HEK293 (cell line): Measurements from ENCODE around the gene CYB5D1.

Experiments
- CTCF ChIA-PET: fragments of 350-600 bp; formaldehyde crosslinking; extraction: SDS; loops from one replicate; lab custom pipeline; 2021; ENCODE audit warnings: antibody characterized with exemption; lab: Yijun Ruan, JAX
- POLR2A ChIA-PET: fragments of 300-600 bp; formaldehyde crosslinking; extraction: SDS; loops from one replicate; lab custom pipeline; 2020; ENCODE audit warnings: antibody characterized with exemption, inconsistent platforms; lab: Yijun Ruan, JAX
- H3K27ac ChIP-seq: fragments of 200-500 bp; sonication (Bioruptor generic); 2 replicates; pipeline ENCODE4 v1.5.1; 2014; ENCODE audit warnings: low read depth, low read length, control low read depth, inconsistent platforms; ENCODE audit errors: extremely low read depth
- H3K36me3 ChIP-seq, 2 experiments: fragments of 200-500 bp in 1 of 2; sonication (Bioruptor generic) in 1 of 2; 1 replicate in 1 of 2; 2 replicates in 1 of 2; pipeline ENCODE4 v1.5.1; 2014 to 2017; ENCODE audit warnings: inconsistent platforms in 2 of 2, low read length in 2 of 2; ENCODE audit not compliant: control insufficient read depth in 2 of 2, insufficient read depth in 1 of 2
- H3K4me1 ChIP-seq: fragments of 200-500 bp; sonication (Bioruptor generic); 2 replicates; pipeline ENCODE4 v1.5.1; 2014; ENCODE audit warnings: mild to moderate bottlenecking, low read length, inconsistent platforms; ENCODE audit not compliant: control insufficient read depth, insufficient read depth
- H3K4me3 ChIP-seq: 2 replicates; pipeline ENCODE4 v1.5.1; 2011; ENCODE audit warnings: low read depth, mild to moderate bottlenecking, control low read depth, low read length, moderate library complexity
- H3K9me3 ChIP-seq: fragments of 200-500 bp; sonication (Bioruptor generic); 2 replicates; pipeline ENCODE4 v1.5.1; 2014; ENCODE audit warnings: low read depth, low read length, inconsistent platforms; ENCODE audit not compliant: control insufficient read depth, insufficient read depth
- GLIS2 ChIP-seq: fragments of 450-650 bp; formaldehyde crosslinking; IDR thresholded peaks from 2 replicates; pipeline ENCODE4 v1.5.1; 2016; ENCODE audit warnings: missing biosample characterization, missing genetic modification characterization
- KLF8 ChIP-seq: fragments of 450-650 bp; formaldehyde crosslinking; IDR thresholded peaks from 2 replicates; pipeline ENCODE4 v1.5.1; 2016; ENCODE audit warnings: missing biosample characterization, missing genetic modification characterization
- ZBTB6 ChIP-seq: fragments of 450-650 bp; formaldehyde crosslinking; IDR thresholded peaks from 2 replicates; pipeline ENCODE4 v1.5.1; 2017; ENCODE audit warnings: missing biosample characterization, missing genetic modification characterization
- ZFP69B ChIP-seq: fragments of 450-650 bp; formaldehyde crosslinking; IDR thresholded peaks from 2 replicates; pipeline ENCODE4 v1.5.1; 2016; ENCODE audit warnings: missing biosample characterization, missing genetic modification characterization
- ZNF10 ChIP-seq: fragments of 450-650 bp; formaldehyde crosslinking; IDR thresholded peaks from 2 replicates; pipeline ENCODE4 v1.5.1; 2017; ENCODE audit warnings: missing biosample characterization, missing genetic modification characterization
- ZNF184 ChIP-seq: fragments of 450-650 bp; IDR thresholded peaks from 2 replicates; pipeline ENCODE4 v1.5.1; 2018; ENCODE audit warnings: missing biosample characterization, mild to moderate bottlenecking, missing genetic modification characterization
- ZNF214 ChIP-seq: fragments of 450-650 bp; formaldehyde crosslinking; IDR thresholded peaks from 2 replicates; pipeline ENCODE4 v1.5.1; 2017; ENCODE audit warnings: missing biosample characterization, mild to moderate bottlenecking, missing genetic modification characterization, borderline replicate concordance
- ZNF280C ChIP-seq: fragments of 450-650 bp; formaldehyde crosslinking; IDR thresholded peaks from 2 replicates; pipeline ENCODE4 v1.5.1; 2016; ENCODE audit warnings: missing biosample characterization, missing genetic modification characterization
- ZNF292 ChIP-seq: fragments of 450-650 bp; formaldehyde crosslinking; IDR thresholded peaks from 2 replicates; pipeline ENCODE4 v1.5.1; 2016; ENCODE audit warnings: low read depth, missing biosample characterization, missing genetic modification characterization, borderline replicate concordance
- ZNF302 ChIP-seq: fragments of 450-650 bp; formaldehyde crosslinking; IDR thresholded peaks from 2 replicates; pipeline ENCODE4 v1.5.1; 2016; ENCODE audit warnings: missing biosample characterization, missing genetic modification characterization, low read depth
- ZNF473 ChIP-seq: fragments of 450-650 bp; formaldehyde crosslinking; IDR thresholded peaks from 2 replicates; pipeline ENCODE4 v1.5.1; 2017; ENCODE audit warnings: missing biosample characterization, missing genetic modification characterization
- ZNF488 ChIP-seq: fragments of 450-650 bp; formaldehyde crosslinking; IDR thresholded peaks from 2 replicates; pipeline ENCODE4 v1.5.1; 2016; ENCODE audit warnings: missing biosample characterization, missing genetic modification characterization
- ZNF558 ChIP-seq: fragments of 450-650 bp; formaldehyde crosslinking; IDR thresholded peaks from 2 replicates; pipeline ENCODE4 v1.5.1; 2016; ENCODE audit warnings: missing biosample characterization, missing genetic modification characterization
- ZNF623 ChIP-seq: fragments of 450-650 bp; formaldehyde crosslinking; IDR thresholded peaks from 2 replicates; pipeline ENCODE4 v1.5.1; 2016; ENCODE audit warnings: missing biosample characterization, missing genetic modification characterization
- ZNF692 ChIP-seq: fragments of 450-650 bp; formaldehyde crosslinking; IDR thresholded peaks from 2 replicates; pipeline ENCODE4 v1.5.1; 2016; ENCODE audit warnings: missing biosample characterization, missing genetic modification characterization
- ZNF777 ChIP-seq: fragments of 450-650 bp; formaldehyde crosslinking; IDR thresholded peaks from 2 replicates; pipeline ENCODE4 v1.5.1; 2017; ENCODE audit warnings: missing biosample characterization, missing genetic modification characterization, borderline replicate concordance
- ZNF785 ChIP-seq: fragments of 450-650 bp; formaldehyde crosslinking; IDR thresholded peaks from 2 replicates; pipeline ENCODE4 v1.5.1; 2016; ENCODE audit warnings: missing biosample characterization, missing genetic modification characterization
- ZNF837 ChIP-seq: fragments of 450-650 bp; formaldehyde crosslinking; IDR thresholded peaks from 2 replicates; pipeline ENCODE4 v1.5.1; 2016; ENCODE audit warnings: missing biosample characterization, missing genetic modification characterization
- TF ChIP-seq, protein P1 (sequence below): fragments of 450-650 bp; formaldehyde crosslinking; IDR thresholded peaks from 2 replicates; pipeline ENCODE4 v1.5.1; 2016; ENCODE audit warnings: missing biosample characterization, missing genetic modification characterization, borderline replicate concordance
- TF ChIP-seq, protein P2 (sequence below): fragments of 450-650 bp; formaldehyde crosslinking; IDR thresholded peaks from 2 replicates; pipeline ENCODE4 v1.5.1; 2016; ENCODE audit warnings: missing biosample characterization, missing genetic modification characterization
- TF ChIP-seq, protein P3 (sequence below): fragments of 450-650 bp; IDR thresholded peaks from 2 replicates; pipeline ENCODE4 v1.5.1; 2018; ENCODE audit warnings: missing biosample characterization, mild to moderate bottlenecking, missing genetic modification characterization

Gene CYB5D1

GRCh38 chr17:7856011-7856810, 1.6 kb upstream of the CYB5D1 start (continued):
- TF ChIP-seq ZBTB6 (tag by site-specific recombination) (0 out of 2 replicates have a peak, but pooled peaks have one; percentile 25), ZFP69B (tag by site-specific recombination) (peak; percentile 87), ZNF692 (peak; percentile 75), ZNF777 (tag by site-specific recombination) (no peak), GLIS2 (tag by site-specific recombination) (peak; percentile 71), KLF8 (peak; percentile 9; the same call in 1 of the 2 replicates)

- ChIA-PET POLR2A (interaction anchor here (0.6 to 3.2 kb wide), 26 partner anchors 12 to 643 kb away, joined by 3 to 110 read pairs (median 5); partner anchors contain the start of genes ATP1B2, AURKB, CHD3 and CNTROB), CTCF (interaction anchor here (0.7 to 2.8 kb wide), 19 partner anchors 8 to 225 kb away, joined by 3 to 29 read pairs (median 4); partner anchors contain the start of gene DNAH2)
- peak within 1 kb of the TSS; percentile 90 for H3K27ac ChIP-seq
- H3K36me3 ChIP-seq = peaks cover 22 to 55% of the 10 kb centered on the region in 2 experiments
- H3K4me3 ChIP-seq = peak within 1 kb of the TSS; percentile 88
- no peaks in the 10 kb centered on the region for H3K9me3 ChIP-seq
- H3K4me1 ChIP-seq = peaks cover 8% of the 10 kb centered on the region; the same call in 1 of the 2 replicates
- TF ChIP-seq ZNF488 (tag by site-specific recombination) = no peak
- TF ChIP-seq, protein P1, sequence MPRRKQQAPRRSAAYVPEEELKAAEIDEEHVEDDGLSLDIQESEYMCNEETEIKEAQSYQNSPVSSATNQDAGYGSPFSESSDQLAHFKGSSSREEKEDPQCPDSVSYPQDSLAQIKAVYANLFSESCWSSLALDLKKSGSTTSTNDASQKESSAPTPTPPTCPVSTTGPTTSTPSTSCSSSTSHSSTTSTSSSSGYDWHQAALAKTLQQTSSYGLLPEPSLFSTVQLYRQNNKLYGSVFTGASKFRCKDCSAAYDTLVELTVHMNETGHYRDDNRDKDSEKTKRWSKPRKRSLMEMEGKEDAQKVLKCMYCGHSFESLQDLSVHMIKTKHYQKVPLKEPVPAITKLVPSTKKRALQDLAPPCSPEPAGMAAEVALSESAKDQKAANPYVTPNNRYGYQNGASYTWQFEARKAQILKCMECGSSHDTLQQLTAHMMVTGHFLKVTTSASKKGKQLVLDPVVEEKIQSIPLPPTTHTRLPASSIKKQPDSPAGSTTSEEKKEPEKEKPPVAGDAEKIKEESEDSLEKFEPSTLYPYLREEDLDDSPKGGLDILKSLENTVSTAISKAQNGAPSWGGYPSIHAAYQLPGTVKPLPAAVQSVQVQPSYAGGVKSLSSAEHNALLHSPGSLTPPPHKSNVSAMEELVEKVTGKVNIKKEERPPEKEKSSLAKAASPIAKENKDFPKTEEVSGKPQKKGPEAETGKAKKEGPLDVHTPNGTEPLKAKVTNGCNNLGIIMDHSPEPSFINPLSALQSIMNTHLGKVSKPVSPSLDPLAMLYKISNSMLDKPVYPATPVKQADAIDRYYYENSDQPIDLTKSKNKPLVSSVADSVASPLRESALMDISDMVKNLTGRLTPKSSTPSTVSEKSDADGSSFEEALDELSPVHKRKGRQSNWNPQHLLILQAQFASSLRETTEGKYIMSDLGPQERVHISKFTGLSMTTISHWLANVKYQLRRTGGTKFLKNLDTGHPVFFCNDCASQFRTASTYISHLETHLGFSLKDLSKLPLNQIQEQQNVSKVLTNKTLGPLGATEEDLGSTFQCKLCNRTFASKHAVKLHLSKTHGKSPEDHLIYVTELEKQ (tag by site-specific recombination) = no peak
- no peak for TF ChIP-seq ZNF623 (tag by site-specific recombination)
- TF ChIP-seq ZNF785 = no peak
- TF ChIP-seq ZNF10 (tag by site-specific recombination) = no peak
- no peak for TF ChIP-seq ZNF302
- TF ChIP-seq, protein P2, sequence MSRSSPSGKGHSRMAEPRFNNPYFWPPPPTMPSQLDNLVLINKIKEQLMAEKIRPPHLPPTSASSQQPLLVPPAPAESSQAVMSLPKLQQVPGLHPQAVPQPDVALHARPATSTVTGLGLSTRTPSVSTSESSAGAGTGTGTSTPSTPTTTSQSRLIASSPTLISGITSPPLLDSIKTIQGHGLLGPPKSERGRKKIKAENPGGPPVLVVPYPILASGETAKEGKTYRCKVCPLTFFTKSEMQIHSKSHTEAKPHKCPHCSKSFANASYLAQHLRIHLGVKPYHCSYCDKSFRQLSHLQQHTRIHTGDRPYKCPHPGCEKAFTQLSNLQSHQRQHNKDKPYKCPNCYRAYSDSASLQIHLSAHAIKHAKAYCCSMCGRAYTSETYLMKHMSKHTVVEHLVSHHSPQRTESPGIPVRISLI (tag by site-specific recombination) = no peak
- TF ChIP-seq, protein P3, sequence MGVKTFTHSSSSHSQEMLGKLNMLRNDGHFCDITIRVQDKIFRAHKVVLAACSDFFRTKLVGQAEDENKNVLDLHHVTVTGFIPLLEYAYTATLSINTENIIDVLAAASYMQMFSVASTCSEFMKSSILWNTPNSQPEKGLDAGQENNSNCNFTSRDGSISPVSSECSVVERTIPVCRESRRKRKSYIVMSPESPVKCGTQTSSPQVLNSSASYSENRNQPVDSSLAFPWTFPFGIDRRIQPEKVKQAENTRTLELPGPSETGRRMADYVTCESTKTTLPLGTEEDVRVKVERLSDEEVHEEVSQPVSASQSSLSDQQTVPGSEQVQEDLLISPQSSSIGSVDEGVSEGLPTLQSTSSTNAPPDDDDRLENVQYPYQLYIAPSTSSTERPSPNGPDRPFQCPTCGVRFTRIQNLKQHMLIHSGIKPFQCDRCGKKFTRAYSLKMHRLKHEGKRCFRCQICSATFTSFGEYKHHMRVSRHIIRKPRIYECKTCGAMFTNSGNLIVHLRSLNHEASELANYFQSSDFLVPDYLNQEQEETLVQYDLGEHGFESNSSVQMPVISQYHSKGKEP (tag by site-specific recombination) = peak; percentile 43; the same call in 1 of the 2 replicates
- no peak for TF ChIP-seq ZNF214 (tag by site-specific recombination)
- no peak for TF ChIP-seq ZNF292 (tag by site-specific recombination)
- TF ChIP-seq ZNF280C (tag by site-specific recombination) = no peak
- no peak for TF ChIP-seq ZNF184 (tag by site-specific recombination)
- no peak; the same call in 1 of the 2 replicates for TF ChIP-seq ZNF558 (tag by site-specific recombination)
- TF ChIP-seq ZNF473 (tag by site-specific recombination) = no peak
- no peak for TF ChIP-seq ZNF837 (tag by site-specific recombination)
Observed at GRCh38 chr17:7856811-7857712, 741 bp upstream of the CYB5D1 start, which contains the start of gene NAA38. TSS of gene NAA38 (minus strand) at chr17:7857559. CDS start at chr17:7857463, 96 bp downstream.
